Activated gamma-delta T cell treated with Interleukin-2 at 50 U/mL for 16 hours (primary cell): Measurements from ENCODE around the gene YOD1.

Experiments
- DNase-seq: peaks from one replicate; pipeline ENCODE4 v3.0.0-alpha.2; 2020

Gene YOD1

DNA sequence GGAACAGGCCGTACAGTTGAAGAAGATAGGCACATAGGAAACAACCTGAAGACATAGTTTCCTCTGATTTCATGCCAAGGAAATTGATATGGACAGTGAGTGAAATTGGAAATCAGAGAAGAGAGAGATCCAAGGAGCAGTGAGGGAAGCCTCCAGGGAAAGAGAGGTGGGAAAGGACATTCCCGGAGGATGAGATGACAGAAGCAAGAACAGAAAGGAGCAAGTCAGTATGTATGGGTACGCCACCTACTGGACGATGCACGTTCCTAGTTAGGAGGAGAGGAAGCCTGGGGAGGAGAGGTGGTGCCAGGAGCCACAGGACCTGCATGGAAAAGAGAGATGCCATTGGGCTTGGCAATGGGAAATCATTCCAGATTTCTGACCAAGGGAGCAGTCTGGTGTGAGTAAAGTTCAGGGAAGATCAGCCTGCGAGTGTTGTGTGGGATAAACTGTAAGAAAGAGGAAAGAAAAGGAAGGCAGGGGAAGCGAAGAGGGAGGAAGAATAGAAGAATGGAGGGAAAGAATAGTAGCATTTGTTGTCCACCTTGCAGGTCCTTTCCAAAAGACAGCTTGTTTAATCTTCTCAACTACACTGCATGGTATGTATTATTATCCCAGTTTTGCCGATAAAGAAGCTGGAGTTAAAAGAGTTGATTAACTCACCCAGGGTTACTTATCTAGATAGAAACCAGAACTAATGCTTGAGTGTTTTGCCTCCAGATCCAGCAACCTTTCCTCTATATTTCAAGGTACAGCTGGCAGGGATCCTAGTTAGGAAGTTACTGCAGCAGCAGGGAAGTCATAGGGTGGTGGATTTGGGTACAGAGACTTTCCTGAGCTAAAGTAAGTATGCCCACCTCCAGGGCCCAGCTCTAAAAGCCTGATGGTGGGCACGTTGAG is 45.8 kb downstream of the YOD1 start:
- DNase-seq = peak; percentile 20

DNA sequence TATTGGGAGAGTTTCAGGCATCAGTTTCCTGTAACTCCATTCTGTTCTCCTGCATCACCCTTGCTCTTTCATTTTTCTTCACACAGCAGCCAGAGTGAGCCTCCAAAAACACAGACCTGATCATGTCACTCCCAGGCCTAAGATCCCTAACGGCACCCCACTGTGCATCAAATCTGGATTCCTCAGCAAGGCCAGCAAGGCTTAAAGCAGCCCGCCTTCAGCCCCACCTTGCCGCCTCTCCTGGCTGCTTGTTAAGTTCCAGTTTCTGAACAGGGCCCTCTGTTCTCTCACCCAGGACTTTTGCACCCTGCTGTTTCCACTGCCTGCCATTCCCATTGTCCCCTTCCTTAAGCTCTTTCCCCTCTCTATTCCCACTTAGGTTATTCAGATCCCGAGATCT is 47.8 kb downstream of the YOD1 start:
- DNase-seq = no peak

DNA sequence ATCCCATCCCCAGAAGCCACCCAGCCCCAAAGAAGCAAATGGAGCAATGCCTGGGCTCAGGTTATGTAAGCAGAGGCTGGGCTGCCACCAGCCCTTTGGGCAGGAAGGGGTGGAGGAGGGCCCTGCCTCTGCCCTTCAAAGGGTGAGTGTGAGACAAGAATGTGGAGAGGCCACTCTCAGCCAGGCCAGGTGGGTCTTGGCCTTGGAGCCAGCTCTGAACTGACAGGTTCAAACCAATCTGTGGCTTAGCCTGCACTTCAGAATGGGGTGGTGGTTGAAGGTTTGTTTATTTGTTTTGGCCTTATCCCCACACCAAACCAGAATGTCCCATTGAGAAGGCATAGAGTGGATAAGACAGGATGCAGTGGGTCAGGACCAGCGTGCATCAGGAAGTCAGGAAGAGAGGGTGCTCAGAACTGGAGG is 48.3 kb downstream of the YOD1 start:
- DNase-seq = no peak

DNA sequence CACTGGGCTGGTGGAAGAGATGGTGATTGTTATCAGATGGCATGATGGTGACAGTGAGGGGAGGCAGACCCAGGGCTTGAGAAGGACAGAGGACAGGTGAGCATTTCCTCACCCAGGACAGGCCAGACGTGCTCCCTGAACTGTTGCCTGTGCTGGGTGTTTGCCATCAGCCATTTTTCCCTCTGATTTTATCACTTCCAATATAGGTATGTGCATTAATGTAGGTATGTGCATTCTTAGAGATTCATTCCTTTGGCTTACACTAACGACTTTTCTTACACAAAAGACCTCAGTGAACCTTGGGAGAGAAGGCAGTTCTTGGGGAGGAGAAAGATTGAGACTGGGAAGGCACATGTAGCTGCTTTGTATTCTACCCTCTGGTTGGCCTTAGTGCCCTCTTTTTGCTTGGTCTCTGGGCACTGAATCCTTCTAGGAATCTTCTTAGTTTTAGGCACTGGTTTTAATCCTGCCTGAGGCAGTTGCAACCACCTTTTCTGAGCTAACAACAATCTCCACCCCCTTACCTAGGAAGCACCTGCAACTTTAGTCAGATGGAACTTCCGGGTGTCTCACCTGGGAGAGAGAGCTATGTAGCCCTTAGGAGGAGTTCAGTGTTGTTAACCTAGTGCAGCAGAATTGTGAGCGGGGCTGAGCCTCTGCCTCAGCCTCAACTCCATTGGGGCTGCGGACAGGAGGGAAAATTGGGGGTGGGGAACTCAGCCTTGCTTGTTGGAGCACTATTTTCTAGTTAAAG is 49.3 kb downstream of the YOD1 start:
- no peak for DNase-seq

DNA sequence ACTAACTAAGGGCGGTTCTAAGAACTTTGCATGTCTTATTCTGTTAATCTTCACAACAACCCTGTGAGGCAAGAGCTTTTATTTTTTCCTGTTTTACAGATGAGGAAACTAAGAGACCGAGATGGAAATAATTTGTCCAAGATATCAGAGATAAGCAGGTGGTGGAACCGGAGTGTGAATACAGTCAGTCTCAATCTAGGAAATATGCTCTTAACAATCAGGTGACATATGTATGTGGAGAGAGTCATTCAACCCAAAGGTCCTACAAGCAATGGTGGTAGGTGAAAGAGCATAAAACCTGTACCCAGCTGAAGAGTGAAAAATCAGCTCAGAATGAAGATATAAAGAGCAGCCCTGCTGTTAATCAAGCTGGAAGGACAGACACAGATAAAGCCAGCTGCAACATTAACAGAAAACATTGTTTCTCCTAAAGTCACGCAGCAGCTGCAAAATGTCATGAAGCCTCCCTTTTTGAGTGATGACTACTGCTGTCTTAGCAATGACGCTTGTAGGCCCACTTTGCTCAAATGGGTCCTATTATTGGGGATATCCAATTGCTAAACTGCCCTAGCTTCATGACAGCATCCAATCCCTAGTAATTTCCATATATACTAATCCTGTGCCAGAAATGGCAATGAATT is 50.2 kb downstream of the YOD1 start:
- no peak for DNase-seq

DNA sequence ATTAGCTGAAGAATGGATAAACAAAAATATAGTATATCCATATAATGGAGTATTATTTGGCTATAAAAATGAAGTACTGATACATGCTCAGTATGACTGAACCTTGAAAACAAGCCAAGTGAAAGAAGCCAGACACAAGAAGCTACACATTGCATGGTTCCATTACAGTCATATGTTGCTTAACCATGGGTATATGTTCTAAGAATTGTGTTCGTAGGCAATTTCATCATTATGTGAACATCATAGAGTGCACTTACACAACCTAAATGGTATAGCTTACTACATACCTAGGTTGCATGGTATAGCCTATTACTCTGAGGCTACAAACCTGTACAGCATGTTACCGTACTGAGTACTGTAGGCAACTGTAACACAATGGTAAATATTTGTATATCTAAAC is 52.2 kb downstream of the YOD1 start:
- DNase-seq = no peak
